Activated T-cell treated with anti-CD3 and anti-CD28 coated beads for 4 hours (primary cell): ENCODE data around the gene NRDE2.

Source experiments
- DNase-seq: peaks from one replicate; pipeline ENCODE4 v3.0.0-alpha.2; 2020

Gene NRDE2

DNA sequence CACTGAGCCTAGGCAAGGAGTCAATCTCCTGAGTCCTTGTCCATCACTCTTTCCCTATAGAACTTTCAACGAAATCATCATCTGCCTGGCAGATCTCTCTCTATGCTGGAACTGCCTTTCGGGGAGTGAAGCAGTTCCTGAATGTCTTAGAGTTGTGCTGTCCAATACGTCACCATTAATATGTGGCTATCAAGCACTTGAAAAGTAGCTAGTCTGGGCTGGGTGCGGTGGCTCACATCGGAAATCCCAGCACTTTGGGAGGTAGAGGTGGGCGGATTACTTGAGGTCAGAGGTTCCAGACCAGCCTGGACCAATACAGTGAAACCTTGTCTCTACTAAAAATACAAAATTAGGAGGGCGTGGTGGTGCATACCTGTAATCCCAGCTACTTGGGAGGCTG, 35.1 kb downstream of the NRDE2 start:
- no peak for DNase-seq

- no peak for DNase-seq
Measured at GRCh38 chr14:90295870-90296516, 35.7 kb downstream of the NRDE2 start.

DNA sequence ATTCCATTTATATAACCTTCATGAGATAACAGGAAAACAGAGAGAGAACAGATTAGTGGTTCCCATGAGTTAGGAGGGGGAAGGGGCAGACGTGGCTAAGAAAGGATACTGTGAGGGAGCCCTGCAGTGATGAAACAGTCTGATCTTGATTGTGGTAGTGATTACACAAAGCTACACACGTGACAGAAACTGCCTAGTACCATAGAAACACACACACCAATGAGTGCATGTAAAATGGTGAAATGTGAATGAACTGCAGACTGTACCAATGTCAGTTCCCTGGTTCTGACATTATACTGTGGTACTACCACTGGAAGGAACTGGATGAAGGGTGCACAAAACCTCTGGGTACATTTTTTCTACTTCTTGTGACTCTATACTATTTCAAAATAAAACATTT, 36.9 kb downstream of the NRDE2 start:
- no peak for DNase-seq

DNA sequence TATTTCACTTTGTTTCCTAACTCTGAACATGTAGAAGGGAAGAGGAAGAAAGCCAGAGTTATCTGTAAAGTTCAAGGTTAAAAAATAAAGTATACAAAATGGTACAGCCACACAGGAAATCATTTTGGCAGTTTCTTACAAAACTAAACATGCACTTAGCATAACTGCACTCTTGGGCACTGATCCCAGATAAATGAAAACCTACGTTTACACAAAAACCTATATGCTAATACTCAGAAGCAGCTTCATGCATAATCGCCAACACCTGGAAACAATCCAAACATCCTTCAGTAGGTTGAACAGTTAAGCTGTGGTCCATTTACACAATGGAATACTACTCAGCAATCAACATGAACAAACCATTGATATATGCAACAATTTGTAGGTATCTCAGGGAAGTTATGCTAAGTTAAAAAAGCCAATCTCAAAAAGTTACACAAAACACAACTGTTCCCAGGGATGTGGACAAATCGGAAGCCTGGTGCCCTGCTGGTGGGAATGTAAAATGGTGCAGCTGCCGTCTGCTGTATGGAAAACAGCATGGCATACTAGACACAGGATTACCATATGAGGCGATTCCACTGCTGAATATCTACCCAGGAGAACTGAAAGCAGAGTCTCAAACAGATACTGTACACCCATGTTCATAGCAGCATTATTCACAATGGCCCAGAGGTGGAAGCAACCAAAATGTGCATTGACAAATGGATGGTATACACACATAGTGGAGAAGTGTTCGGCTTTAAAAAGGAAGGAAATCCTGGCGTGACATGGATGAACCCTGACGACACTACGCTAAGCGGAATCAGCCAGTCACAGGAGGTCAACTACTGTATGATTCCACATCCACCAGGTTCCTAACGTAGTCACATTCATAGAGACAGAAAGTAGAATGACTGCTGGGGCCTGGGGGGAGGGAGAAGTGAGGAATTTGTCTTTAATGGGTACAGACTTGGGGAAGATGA, 37.7 kb downstream of the NRDE2 start:
- no peak for DNase-seq

- no peak for DNase-seq
Measured at GRCh38 chr14:90291699-90292098, 40.0 kb downstream of the NRDE2 start.

DNA sequence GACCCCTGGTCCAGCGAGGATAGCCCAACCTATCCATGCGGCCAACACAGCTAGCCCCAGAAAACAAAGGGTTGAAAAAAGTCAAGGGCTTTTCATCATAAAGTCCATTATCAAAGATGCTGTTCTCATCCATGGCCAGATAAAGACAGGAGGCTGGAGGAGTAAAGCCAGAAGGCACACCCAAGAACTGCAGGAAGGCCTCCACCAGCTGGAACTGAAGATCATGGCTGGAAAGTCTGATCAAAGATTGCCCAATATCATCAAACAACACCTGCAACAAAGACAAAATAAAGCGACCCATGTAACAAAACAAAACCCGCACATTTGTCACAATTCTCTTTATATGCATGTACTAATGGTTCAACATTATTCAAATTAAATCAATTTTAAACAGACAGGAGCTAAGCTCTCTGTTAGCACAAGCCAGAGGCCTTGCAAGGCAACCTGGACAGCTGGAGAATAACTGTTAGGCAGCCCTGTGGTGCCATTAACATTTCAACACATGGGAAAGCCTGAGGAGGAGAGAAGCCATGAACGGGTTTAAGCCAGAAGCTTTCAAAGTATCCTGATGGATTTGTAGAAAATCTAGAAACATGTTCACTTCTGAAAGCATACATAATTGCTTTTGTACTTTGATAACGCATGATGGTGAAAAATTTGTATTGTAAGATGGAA, 41.3 kb downstream of the NRDE2 start:
- no peak for DNase-seq

DNA sequence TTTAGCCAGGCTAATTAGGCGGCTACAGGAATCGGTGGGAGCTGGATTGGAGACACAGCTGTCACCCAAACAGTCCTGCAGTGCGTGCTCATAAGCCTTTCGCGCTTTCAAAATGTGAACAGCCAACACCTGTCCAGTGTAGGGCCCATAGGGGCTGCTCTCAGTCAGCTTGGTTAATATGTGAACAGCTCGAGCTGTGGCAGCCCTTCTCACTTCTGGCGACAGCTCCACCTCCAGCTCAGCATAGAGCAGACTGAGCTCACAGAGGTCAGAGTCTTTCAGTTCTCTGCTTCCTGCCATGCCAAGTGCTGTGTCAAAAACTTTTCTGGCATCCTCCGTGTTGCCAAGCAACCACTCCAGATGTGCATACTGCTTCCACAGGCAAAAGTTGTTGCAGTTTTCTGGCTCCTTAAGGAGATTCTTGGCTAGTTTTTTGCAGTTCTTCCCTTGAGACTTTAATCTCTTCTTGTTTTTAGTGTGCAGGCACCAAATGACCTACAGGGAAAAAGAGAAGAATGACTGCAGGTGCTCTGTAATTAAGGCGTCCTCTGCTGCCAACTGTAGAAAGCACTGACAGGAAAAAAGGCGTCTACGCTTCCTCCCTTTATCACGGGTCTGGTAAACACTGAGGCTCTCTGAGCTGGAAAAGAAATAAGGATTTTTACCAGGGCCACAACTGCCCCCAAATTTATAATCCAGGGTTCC, 42.9 kb downstream of the NRDE2 start:
- no peak for DNase-seq

DNA sequence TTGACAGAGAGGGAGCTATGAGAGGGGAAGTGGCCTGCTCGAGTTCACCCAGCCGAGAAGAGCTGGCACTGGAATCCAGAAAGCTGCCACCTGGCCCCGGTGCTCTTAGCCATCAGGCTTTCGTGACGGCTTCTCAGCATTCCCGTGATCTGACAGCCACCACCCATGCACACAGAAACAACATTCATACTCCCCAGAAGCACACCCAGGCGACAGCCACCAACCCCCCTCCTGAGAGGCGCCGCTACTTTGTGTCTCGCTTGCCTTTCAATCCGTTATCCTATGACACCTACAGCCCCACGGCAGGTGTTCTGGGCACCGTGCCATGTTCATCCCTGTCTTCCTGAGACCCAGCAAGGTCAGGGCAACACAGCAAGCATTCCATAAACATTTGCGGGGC, 44.0 kb downstream of the NRDE2 start:
- no peak for DNase-seq

DNA sequence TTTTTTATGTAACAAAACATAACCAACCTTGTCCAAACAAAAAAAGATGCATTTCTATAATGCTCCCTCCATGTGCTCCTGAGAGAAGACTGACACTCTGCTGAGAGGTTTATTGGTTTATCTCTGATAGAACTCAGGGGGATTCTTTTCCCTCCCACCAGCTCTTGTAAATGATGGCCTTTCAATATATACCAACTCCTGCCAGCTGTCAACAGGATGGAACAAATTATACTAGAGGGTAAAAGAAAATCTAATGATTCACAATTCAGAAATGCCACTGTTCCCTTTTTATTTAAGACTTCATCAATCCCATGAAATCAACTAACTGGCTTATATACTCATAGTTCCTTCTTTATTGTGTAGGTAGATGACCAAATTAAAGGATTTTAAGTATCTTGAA, 50.0 kb downstream of the NRDE2 start:
- DNase-seq, result no peak

GRCh38 chr14:90281261-90281660, 50.5 kb downstream of the NRDE2 start:
- DNase-seq, result no peak

GRCh38 chr14:90280096-90280495, 51.6 kb downstream of the NRDE2 start:
- no peak for DNase-seq

DNA sequence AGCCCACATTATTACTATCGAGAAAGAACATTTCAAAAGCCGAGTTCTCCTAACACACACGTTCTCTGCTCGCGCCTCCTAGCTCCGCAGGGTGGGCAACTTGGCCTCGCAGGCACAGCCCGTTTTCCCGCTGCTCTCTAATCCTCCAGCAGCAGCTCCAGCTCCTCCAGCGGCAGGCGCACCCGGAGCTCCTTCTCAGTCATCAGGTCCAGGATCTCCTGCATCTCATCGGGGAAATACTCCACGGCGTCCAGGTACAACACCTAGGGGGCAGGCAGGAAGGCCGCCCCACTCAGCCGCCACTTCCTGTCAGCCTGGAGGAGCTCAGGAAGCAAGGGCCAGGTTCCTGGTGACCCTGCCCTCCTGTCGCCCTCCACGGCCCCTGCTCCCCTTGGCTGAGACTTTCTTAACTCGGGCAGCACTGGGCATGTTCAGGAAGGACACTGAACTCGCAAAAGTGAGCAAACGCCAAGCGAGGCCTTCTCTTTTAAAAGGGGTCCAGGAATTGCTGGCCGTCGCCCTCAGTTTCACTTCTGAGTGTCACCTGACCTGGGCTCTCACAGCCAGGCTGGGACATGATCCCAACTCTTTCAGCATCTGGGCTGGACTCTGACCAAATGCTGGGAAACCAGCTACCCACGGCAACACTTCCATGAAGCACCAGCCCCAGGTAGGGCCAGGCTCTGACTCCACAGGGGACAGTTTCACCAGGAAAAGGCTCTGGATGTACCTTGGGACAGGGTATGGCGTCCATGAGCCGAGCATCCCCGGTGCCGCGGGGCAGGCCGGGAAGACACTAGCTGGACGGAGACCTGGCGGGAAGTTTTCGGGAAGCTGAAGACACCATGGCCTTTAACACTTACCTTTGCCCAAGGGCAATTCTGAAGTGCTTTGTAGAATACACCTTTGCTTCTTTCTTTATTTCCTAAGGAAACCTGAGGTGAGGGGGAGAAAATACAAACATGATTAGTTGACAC, 53.3 kb downstream of the NRDE2 start:
- DNase-seq, result no peak

DNA sequence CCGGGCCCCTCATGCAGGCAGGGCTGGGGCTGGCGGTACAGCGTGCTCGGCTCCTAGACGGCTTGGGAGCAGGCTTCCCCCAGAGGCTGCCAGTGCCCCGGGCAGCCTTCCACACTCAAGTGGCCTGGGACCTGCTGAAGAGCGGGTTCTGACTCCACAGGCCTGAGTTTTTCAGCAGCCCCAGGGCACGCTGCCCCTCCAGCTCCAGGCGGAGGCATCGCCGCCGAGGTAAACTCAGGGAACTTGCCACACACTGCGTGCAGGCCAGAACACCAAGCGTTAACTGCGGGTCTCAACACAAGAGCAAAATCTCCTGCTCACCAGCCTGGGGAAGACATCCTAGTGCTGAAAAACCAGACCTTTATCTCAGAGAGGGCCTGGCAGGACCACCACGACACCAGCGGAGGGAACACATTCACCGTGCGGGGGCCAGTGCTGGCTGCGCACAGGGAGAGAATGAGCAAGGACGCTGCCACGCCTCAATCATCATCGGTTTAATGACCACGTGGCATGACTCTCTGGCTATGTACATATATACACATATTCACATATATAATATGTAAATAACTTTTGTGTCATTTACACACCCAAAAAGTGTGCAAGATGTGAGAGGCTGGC, 54.1 kb downstream of the NRDE2 start:
- DNase-seq, result no peak

- DNase-seq, result no peak
Measured at GRCh38 chr14:90276646-90277367, 54.9 kb downstream of the NRDE2 start.

- no peak for DNase-seq
Measured at GRCh38 chr14:90275820-90276219, 55.9 kb downstream of the NRDE2 start.

- DNase-seq, result no peak
Measured at GRCh38 chr14:90275458-90275814, 56.3 kb downstream of the NRDE2 start.

DNA sequence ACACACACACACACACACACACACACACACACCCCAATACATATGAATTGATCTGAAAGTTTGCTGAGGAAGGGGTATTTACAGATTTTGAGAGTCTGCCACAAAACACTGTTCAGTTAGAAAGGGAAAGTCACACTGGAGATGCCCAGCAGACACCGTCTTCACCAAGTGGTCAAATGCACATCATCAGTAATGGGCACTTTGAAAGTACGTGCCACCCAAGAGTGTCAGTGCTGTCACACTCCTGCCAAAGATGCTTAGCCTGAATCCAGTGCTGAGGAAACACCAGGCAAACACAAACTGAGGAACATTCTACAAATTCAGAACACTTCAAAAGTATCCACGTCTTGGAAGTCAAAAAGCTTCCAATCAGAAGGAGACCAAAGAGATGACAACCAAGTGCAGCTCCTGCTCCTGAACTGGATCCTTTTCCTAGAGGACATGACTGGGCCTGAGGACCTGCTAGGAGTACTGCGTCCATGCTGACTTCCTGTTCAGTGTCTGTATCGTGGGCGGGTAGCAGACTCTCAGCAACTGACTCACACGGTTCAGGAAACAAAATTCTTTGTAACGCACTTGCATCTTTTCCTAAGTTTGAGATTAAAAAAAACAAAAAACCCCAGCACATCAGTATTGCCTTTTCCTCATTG, 56.8 kb downstream of the NRDE2 start:
- DNase-seq, result peak; percentile 16

- no peak for DNase-seq
Measured at GRCh38 chr14:90274019-90274418, 57.7 kb downstream of the NRDE2 start.

GRCh38 chr14:90273532-90273931, 58.2 kb downstream of the NRDE2 start:
- DNase-seq, result no peak

GRCh38 chr14:90272523-90272922, 59.2 kb downstream of the NRDE2 start:
- no peak for DNase-seq
